ENCODE results near the gene MALRD1.

The MALRD1 gene

GRCh38 chr10:19658622-19659233 is 610.1 kb downstream of the MALRD1 start:
- FAIRE-seq = no peak

DNA sequence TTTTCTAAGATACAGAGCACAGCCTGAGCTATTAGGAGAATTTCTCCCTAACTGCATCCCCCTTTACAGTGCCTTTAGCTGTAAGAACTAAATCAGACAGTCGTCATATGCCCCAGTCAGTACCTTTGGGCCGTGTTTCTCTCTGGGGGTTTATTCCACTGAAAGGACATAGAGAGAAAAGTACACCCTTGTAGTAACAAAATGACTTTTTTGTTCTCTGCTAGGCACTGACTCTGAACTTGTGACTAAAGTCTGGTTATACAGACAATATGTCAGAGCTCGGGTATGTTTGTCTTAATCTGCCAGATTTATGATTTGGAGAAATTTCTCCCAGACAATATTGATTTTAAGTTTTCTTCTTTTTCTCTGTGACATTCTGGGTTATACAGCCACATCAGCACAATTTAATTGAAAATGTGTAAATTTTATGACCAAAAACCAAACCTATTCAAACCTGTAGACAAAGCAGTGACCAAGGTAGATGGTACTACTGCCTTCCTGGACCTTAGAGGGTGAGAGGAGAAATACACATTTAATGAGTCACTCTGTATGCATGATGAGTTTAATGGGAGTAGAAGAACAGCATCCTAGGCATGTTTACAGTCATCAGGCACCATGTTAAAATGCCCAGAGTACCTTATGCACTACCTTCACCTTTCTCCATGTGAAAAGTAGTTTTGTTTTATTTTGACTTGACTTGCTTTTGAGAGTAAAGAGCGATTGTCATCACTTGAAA is 611.5 kb downstream of the MALRD1 start:
- no peak for FAIRE-seq

GRCh38 chr10:19663344-19663743 is 614.7 kb downstream of the MALRD1 start:
- FAIRE-seq = no peak

- no peak for FAIRE-seq
These were observed 619.5 kb downstream of the MALRD1 start for GRCh38 chr10:19668116-19668515.

- no peak for FAIRE-seq
These were observed 627.5 kb downstream of the MALRD1 start for GRCh38 chr10:19676063-19676462.

- no peak for FAIRE-seq
These were observed 634.8 kb downstream of the MALRD1 start for GRCh38 chr10:19683356-19683755.

- no peak for FAIRE-seq
These were observed 635.4 kb downstream of the MALRD1 start for GRCh38 chr10:19683960-19684359.

- no peak for FAIRE-seq
These were observed 639.7 kb downstream of the MALRD1 start for GRCh38 chr10:19688344-19688743.

- FAIRE-seq = no peak
These were observed 640.6 kb downstream of the MALRD1 start for GRCh38 chr10:19689231-19689630.

DNA sequence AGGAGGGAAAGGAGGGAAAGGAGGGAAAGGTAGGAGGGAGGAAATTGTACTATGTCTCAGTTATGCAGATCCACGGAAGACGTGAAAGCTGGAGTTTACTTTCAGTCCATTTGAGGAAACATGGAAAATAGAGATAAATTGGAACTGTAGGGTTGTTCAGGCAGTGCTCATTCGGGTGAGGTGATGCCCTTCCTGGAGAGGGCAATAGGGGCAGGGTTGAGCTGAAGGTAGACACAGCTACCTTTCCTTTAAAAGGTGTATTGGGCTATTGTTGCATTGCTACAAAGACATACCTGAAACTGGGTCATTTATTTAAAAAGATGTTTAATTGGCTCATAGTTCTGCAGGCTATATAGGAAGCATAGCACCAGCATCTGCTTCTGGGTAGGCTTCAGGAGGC is 650.7 kb downstream of the MALRD1 start:
- no peak for FAIRE-seq

DNA sequence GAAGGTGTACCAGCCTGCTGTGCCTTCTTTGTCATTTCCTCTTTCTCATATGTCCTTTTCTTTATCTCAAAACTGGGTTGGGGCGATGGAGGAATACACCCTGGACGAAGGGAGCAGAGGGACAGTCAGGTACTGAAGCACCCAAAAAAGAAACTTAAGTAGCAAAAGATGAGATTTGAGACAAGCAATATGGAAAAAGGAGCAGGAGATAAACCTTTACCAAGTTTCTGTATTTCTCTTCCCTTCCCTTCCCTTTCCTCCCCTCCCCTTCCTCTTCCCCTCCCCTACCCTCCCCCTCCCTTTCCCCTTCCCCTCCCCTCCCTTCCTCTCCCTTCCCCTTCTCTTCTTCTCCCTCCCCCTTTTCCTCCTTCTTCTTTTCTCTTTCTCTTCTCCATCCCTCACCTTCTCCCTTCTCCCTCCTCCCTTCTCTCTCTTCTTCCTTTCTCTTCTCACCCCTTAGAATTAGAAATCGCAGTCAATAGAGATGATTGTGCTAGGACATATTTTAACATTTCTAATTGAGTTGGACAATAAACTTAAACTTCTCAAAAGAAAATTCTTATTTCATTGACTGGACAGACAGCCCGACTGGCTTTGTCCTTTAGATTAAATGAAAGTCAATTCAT is 652.9 kb downstream of the MALRD1 start:
- no peak for FAIRE-seq

- FAIRE-seq = no peak
These were observed 653.6 kb downstream of the MALRD1 start for GRCh38 chr10:19702215-19702614.

DNA sequence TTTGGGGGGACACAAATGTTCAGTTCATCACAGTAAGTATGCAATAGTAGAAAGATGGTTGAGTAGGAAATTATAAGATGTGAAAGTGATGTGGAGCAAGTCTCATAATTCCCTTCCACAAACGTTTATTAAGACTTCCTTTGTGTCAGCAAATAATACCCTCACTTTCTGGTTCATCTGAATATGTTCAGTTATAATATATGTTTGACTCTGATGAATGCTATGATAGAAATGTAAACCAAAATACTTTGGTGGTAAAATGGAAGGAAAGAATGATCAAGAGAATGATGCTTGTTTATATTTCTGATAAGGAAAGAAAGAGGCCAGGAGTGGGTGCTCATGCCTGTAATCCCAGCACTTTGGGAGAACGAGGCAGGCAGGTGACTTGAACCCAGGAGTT is 655.9 kb downstream of the MALRD1 start:
- FAIRE-seq = no peak

- FAIRE-seq = no peak
These were observed 656.6 kb downstream of the MALRD1 start for GRCh38 chr10:19705250-19705649.

- no peak for FAIRE-seq
These were observed 658.3 kb downstream of the MALRD1 start for GRCh38 chr10:19706904-19707303.

DNA sequence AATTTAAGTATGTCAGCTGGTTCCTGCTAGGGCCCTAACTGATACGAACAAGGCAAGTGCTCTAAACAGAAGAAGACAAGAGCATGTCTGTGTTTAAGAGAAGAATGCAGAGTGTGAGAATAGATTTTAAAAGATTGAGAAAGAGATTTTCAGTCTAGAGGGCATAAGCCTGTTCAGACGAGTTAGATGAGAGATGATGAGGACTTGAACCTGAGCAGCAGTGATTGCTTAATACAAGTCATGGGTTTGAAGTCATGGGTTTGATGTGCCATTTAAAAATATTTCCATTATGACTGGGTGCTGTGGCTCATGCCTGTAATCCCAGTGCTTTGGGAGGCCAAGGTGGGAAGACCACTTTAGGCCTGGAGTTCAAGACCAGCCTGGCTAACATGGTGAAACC is 658.8 kb downstream of the MALRD1 start:
- FAIRE-seq = no peak

DNA sequence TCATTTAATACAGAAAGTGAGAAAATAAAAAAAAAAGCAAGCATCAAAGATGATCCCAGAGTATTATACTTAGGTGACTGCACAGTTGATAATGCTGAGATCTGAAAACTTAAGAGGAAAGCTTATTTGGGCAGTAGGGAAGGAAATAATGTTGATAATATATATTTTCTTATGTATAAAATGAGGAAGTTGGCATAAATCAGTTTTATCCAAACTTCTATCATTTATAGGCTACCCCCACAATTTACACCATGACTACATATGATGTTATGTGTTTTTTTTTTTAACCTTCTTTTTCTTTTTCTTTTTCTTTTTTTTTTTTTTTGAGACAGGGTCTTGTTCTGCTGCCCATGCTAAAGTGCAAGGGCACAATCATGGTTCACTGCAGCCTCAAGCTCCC is 659.4 kb downstream of the MALRD1 start:
- FAIRE-seq = no peak

GRCh38 chr10:19710600-19710999 is 662.0 kb downstream of the MALRD1 start:
- FAIRE-seq = no peak

DNA sequence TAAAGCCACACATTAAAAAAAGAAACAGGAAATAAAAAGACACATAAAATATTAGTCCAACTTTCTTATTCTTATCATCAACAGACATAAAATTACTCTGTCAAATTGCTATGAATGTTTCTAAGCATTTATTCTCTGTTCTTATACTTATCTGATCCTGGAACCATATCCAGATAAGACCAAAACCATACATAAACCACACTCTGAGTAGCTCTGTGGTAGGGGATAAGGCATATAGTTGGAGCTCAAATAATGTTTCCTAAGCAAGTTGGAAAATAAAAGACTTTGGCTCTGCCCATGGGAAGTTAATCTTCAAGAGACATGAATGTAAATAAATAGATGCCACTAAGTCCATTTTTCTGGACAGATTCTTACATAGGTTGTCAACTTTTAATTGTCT is 664.6 kb downstream of the MALRD1 start:
- no peak for FAIRE-seq

- no peak for FAIRE-seq
These were observed 665.4 kb downstream of the MALRD1 start for GRCh38 chr10:19713800-19714525.

DNA sequence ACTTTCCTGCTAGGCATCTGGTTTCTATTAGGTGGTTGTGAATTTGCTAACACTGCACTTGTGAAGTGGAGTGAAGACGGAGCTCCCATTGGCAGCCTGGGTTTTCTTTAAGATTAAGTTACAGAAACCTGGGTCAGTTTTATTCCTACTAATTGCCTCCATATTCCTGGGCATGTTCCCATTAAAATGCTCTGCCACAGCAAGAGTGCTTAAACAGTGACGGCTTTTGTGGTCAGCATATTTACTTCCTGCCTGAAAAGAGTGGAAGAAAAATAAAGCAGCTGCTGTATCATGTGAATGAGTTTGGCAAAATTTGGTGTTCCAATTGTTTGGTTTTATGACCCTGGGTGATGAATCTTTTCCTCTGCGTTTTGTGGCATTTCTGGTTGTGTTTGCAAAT is 670.7 kb downstream of the MALRD1 start:
- FAIRE-seq = no peak

GRCh38 chr10:19724287-19724686 is 675.7 kb downstream of the MALRD1 start:
- FAIRE-seq = no peak

GRCh38 chr10:19728376-19728775 is 679.8 kb downstream of the MALRD1 start:
- no peak for FAIRE-seq

GRCh38 chr10:19728964-19729363 is 680.4 kb downstream of the MALRD1 start:
- FAIRE-seq = no peak
